Smooth muscle cell (in vitro differentiated cells): ENCODE data around the gene EIF4G3. TPM values are rescaled to one million over a fixed set of nuclear protein-coding genes. Genes with fewer than 3 reads are reported as not detected.
"Not testable (repeated sequence)": the region's sequence is repeated elsewhere in the genome, so short reads cannot be mapped to it uniquely, and the experiment has no call there.

Experiments used
- DNase-seq: peaks from one replicate; lab custom pipeline; 2025; ENCODE audit not compliant: unreplicated experiment; lab: John Stamatoyannopoulos, UW
- H2AFZ ChIP-seq: fragments of 200-600 bp; sonication (generic); 2 replicates; pipeline ENCODE4 v1.6.0; 2016; ENCODE audit warnings: antibody characterized with exemption, low read depth, mild to moderate bottlenecking
- H3F3A ChIP-seq: fragments of 200-600 bp; sonication (generic); 2 replicates; pipeline ENCODE4 v1.6.0; 2017; ENCODE audit warnings: antibody characterized with exemption, low read depth
- H3K27ac ChIP-seq: fragments of 200-600 bp; sonication (generic); 2 replicates; pipeline ENCODE4 v1.5.1; 2016; ENCODE audit warnings: low read depth, mild to moderate bottlenecking
- H3K27me3 ChIP-seq: fragments of 200-600 bp; sonication (generic); 2 replicates; pipeline ENCODE4 v1.6.1; 2016; ENCODE audit warnings: low read depth, mild to moderate bottlenecking
- H3K36me3 ChIP-seq: fragments of 200-600 bp; sonication (generic); 2 replicates; pipeline ENCODE4 v1.5.1; 2016; ENCODE audit warnings: low read depth
- H3K4me1 ChIP-seq: fragments of 200-600 bp; sonication (generic); 2 replicates; pipeline ENCODE4 v1.5.1; 2016; ENCODE audit warnings: low read depth
- H3K4me2 ChIP-seq: fragments of 200-600 bp; sonication (generic); 2 replicates; pipeline ENCODE4 v1.6.0; 2016; ENCODE audit warnings: mild to moderate bottlenecking
- H3K4me3 ChIP-seq: fragments of 200-600 bp; sonication (generic); 2 replicates; pipeline ENCODE4 v1.5.1; 2016; ENCODE audit warnings: mild to moderate bottlenecking
- H3K79me2 ChIP-seq: fragments of 200-600 bp; sonication (generic); 2 replicates; pipeline ENCODE4 v1.6.0; 2016; ENCODE audit warnings: low read depth, mild to moderate bottlenecking
- H3K9ac ChIP-seq: fragments of 200-600 bp; sonication (generic); 2 replicates; pipeline ENCODE4 v1.6.0; 2016; ENCODE audit warnings: low read depth
- H3K9me3 ChIP-seq: fragments of 200-600 bp; sonication (generic); replicated peaks from 2 replicates; pipeline ENCODE4 v1.5.1; 2016; ENCODE audit warnings: low read depth
- H4K20me1 ChIP-seq: fragments of 200-600 bp; sonication (generic); 2 replicates; pipeline ENCODE4 v1.6.0; 2016; ENCODE audit warnings: low read depth
- WGBS: methylation state at CpG from one replicate; pipeline ENCODE4 v1.1.7; 2016; ENCODE audit warnings: low lambda C conversion rate; 5-methylcytosine and 5-hydroxymethylcytosine counted together
- polyA plus RNA-seq: library from polyadenylated mRNA; unstranded; fragments of >200 nt; fragmentation: Nextera tagmentation; extraction: Ambion mirVana; gene quantifications from 2 replicates; pipeline ENCODE4 v1.2.1, GENCODE V29; 2016
- total RNA-seq: library from RNA; depleted of rRNA; stranded (reverse); fragments of >200 nt; gene quantifications from 2 replicates; pipeline ENCODE4 v1.2.3, GENCODE V29; 2014
- TF ChIP-seq, protein P1 (sequence below): fragments of 200-600 bp; sonication (generic); IDR thresholded peaks from 2 replicates; pipeline ENCODE4 v1.5.1; 2017; ENCODE audit warnings: borderline replicate concordance, mild to moderate bottlenecking, antibody characterized with exemption; ENCODE audit not compliant: insufficient read depth, poor library complexity, severe bottlenecking

The EIF4G3 gene
- total and polyA plus RNA-seq, 2 experiments from 2014 or later = 31.5 to 49.5 TPM

DNA sequence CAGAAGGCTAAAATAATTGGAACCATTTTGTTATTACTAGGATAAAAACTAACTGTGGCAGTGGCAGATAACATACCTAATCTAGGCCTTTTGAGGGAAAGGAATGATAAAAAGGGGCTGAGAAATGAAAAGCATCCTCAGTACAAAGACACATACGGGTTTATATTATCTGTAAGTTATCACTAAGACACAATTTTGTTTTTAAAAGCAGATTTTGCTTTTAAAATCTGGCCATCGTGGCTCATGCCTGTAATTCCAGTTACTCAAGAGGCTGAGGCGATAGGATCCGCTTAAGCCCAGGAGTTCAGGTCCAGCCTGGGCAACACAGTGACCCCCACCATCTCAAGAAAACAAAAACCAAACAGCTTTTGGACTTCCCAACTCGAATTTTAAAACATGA is 364.8 kb downstream of the EIF4G3 start:
- WGBS = 60% methylated on average over 5 of the region's 5 CpGs
- Histone ChIP-seq H3F3A (no peaks in the 10 kb centered on the region), H3K9me3 (no peaks in the 10 kb centered on the region), H3K9ac (no peak overlapping the region), H3K4me2 (no peak overlapping the region), H3K4me3 (no peak overlapping the region), H3K27ac (no peak overlapping the region), H2AFZ (no peak overlapping the region), H3K36me3 (peaks cover 6% of the 10 kb centered on the region), H3K27me3 (no peaks in the 10 kb centered on the region), H3K4me1 (no peaks in the 10 kb centered on the region), H4K20me1 (no peaks in the 10 kb centered on the region), H3K79me2 (no peaks in the 10 kb centered on the region)
- no peak for DNase-seq
- TF ChIP-seq, protein P1, sequence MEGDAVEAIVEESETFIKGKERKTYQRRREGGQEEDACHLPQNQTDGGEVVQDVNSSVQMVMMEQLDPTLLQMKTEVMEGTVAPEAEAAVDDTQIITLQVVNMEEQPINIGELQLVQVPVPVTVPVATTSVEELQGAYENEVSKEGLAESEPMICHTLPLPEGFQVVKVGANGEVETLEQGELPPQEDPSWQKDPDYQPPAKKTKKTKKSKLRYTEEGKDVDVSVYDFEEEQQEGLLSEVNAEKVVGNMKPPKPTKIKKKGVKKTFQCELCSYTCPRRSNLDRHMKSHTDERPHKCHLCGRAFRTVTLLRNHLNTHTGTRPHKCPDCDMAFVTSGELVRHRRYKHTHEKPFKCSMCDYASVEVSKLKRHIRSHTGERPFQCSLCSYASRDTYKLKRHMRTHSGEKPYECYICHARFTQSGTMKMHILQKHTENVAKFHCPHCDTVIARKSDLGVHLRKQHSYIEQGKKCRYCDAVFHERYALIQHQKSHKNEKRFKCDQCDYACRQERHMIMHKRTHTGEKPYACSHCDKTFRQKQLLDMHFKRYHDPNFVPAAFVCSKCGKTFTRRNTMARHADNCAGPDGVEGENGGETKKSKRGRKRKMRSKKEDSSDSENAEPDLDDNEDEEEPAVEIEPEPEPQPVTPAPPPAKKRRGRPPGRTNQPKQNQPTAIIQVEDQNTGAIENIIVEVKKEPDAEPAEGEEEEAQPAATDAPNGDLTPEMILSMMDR = no peak

DNA sequence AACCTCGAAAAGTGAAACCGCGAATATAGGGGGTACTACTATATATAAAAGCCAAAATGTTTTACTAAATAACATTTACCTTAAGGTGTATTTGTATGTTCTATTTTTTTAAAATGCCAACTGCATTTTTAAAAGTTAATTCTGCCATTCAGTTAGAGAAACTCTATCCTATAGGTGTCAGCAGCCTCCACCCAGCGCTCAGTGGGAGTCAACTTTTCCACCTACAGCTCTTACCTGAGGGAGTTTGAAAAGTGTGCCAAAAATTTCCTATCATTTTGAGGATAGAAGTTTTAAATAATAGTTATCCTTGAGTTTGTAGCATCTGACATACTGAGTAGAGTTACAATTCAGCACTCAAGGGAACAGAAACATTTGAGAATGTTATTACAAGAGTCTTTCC is 383.5 kb downstream of the EIF4G3 start:
- no peak for DNase-seq
- H3F3A ChIP-seq = peaks cover 6% of the 10 kb centered on the region
- no peak overlapping the region for H3K4me3 ChIP-seq
- TF ChIP-seq, protein P1 = no peak
- H3K9me3 ChIP-seq = no peaks in the 10 kb centered on the region
- no peaks in the 10 kb centered on the region for H4K20me1 ChIP-seq
- no peak overlapping the region for H2AFZ ChIP-seq
- peaks cover 2% of the 10 kb centered on the region for H3K4me1 ChIP-seq
- H3K4me2 ChIP-seq = no peak overlapping the region
- no peak overlapping the region for H3K9ac ChIP-seq
- no peak overlapping the region for H3K27ac ChIP-seq
- 97% methylated on average over 4 of the region's 4 CpGs for WGBS
- H3K36me3 ChIP-seq = no peaks in the 10 kb centered on the region
- no peaks in the 10 kb centered on the region for H3K79me2 ChIP-seq
- no peaks in the 10 kb centered on the region for H3K27me3 ChIP-seq

GRCh38 chr1:20792196-20792595 is 384.5 kb downstream of the EIF4G3 start:
- H3K4me2 ChIP-seq = no peak overlapping the region
- TF ChIP-seq, protein P1 = no peak
- no peak overlapping the region for H3K4me3 ChIP-seq
- no peak for DNase-seq
- peaks cover 5% of the 10 kb centered on the region for H3K4me1 ChIP-seq
- no peak overlapping the region for H2AFZ ChIP-seq
- peak overlapping the region; percentile 39 for H3K27ac ChIP-seq
- no peaks in the 10 kb centered on the region for H3K9me3 ChIP-seq
- H3F3A ChIP-seq = peaks cover 9% of the 10 kb centered on the region
- no peaks in the 10 kb centered on the region for H3K79me2 ChIP-seq
- H3K9ac ChIP-seq = no peak overlapping the region
- H4K20me1 ChIP-seq = no peaks in the 10 kb centered on the region
- H3K36me3 ChIP-seq = no peaks in the 10 kb centered on the region
- 96% methylated on average over 2 of the region's 2 CpGs for WGBS
- no peaks in the 10 kb centered on the region for H3K27me3 ChIP-seq

DNA sequence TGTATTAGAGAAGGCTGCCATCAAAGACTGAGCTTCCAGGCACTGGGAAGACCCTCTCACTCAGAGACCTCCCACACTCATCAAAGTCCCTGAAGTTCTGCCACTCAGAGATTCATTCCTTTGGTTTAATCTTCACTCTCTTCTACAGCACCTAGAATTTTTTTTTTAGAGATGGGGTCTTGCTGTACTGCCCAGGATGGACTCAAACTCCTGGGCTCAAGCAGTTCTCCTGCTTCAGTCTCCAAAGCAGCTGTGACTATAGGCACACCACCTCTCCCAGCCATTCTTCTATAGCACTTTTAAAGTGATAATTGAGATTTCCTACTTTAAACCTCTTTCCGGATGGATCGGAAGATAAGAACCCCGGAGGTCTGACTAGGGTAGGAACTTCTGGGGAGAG is 385.9 kb downstream of the EIF4G3 start:
- Histone ChIP-seq H3K27me3 (no peaks in the 10 kb centered on the region), H3K9me3 (no peaks in the 10 kb centered on the region), H3K9ac (no peak overlapping the region), H3K27ac (no peak overlapping the region), H3K79me2 (peaks cover 2% of the 10 kb centered on the region), H4K20me1 (peaks cover 6% of the 10 kb centered on the region), H3K4me2 (no peak overlapping the region), H3K36me3 (no peaks in the 10 kb centered on the region), H3K4me3 (no peak overlapping the region), H3F3A (peaks cover 9% of the 10 kb centered on the region), H3K4me1 (peaks cover 5% of the 10 kb centered on the region), H2AFZ (no peak overlapping the region)
- DNase-seq = no peak
- TF ChIP-seq, protein P1 = no peak
- 63% methylated on average over 3 of the region's 3 CpGs for WGBS

DNA sequence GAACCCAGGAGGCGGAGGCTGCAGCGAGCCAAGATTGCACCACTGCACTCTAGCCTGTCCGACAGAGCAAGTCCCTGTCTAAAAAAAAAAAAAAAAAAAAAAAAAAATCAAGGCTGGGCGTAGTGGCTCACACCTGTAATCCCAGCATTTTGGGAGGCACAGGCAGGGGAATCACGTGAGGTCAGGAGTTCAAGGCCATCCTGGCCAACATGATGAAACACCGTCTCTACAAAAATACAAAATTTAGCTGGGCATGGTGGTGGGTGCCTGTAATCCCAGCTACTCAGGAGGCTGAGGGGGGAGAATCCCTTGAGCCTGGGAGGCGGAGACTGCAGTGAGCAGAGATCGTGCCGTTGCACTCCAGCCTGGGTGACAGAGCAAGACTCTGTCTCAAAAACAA is 387.1 kb downstream of the EIF4G3 start:
- peaks cover 13% of the 10 kb centered on the region for H3K4me1 ChIP-seq
- peaks cover 17% of the 10 kb centered on the region for H4K20me1 ChIP-seq
- H3K27ac ChIP-seq, H2AFZ ChIP-seq, DNase-seq, H3F3A ChIP-seq, H3K9ac ChIP-seq, H3K4me3 ChIP-seq, H3K27me3 ChIP-seq, H3K4me2 ChIP-seq, H3K36me3 ChIP-seq, H3K9me3 ChIP-seq: not testable (repeated sequence)
- peaks cover 14% of the 10 kb centered on the region for H3K79me2 ChIP-seq
- 94% methylated on average over 9 of the region's 9 CpGs for WGBS
